Lower leg skin (tissue), 4 donors: ENCODE results near the gene KRT13. TPM values are rescaled to one million over a fixed set of nuclear protein-coding genes. Genes with fewer than 3 reads are reported as not detected.

Experiments used
- DNase-seq, 2 donors: peaks; one replicate each; pipeline ENCODE4 v3.0.0-alpha.2; 2019; ENCODE audit warnings: low spot score in 2 of 2
- H3K4me3 ChIP-seq: fragments of 200-600 bp; sonication (generic); 2 replicates; pipeline ENCODE4 v1.5.1; 2017; ENCODE audit warnings: mild to moderate bottlenecking, low read depth; ENCODE audit not compliant: poor library complexity, severe bottlenecking
- POLR2A ChIP-seq, 2 donors: fragments of 450-650 bp; IDR thresholded peaks; one replicate each; pipeline ENCODE4 v1.6.1; 2016 to 2017; ENCODE audit warnings: antibody characterized with exemption in 2 of 2, mild to moderate bottlenecking in 1 of 2, moderate library complexity in 1 of 2
- WGBS, 2 donors: methylation state at CpG; one replicate each; pipeline ENCODE4 v1.1.5; 2018; 5-methylcytosine and 5-hydroxymethylcytosine counted together
- intact Hi-C: fragments of 100-400 bp; cut with DNase I; formaldehyde crosslinking; loops from one replicate; pipeline ENCODE4 v1.15.0; 2023; ENCODE audit warnings: low total_unique reads
- total RNA-seq, 4 donors: library from RNA; depleted of rRNA; stranded (reverse); fragments of >200 nt; gene quantifications; one replicate each; pipeline ENCODE4 v1.1.0, GENCODE V29; 2016
- TF ChIP-seq, protein P1 (sequence below), 3 donors: fragments of 450-650 bp; IDR thresholded peaks; one replicate each; pipeline ENCODE4 v1.5.1; 2016; ENCODE audit warnings: antibody characterized with exemption in 3 of 3, mild to moderate bottlenecking in 3 of 3, moderate library complexity in 2 of 3

Gene KRT13
- total RNA-seq, 4 donors from 2014 or later, result 0.19 to 0.46 TPM; not detected in 2

DNA sequence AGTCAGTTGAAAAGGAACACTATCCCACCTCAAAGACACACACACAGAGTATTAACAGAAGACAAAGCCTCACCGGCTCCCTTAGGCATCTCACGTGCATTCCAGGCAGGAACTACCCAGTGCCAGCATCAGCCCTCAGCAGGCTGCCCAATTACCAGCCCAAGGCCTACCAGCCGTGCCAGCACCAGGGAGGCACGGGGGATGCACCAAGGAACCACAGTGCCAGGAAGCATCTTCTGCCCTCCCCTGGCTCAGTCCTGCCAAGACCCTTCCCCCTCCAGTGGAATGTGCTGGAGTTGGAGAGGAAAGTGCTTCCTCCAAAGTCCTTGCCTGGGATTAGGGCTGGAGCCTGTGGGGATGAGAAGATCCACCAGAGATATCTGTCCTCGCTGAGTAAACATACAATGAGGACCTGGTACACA lies 33.7 kb upstream of the KRT13 start:
- TF ChIP-seq, protein P1, sequence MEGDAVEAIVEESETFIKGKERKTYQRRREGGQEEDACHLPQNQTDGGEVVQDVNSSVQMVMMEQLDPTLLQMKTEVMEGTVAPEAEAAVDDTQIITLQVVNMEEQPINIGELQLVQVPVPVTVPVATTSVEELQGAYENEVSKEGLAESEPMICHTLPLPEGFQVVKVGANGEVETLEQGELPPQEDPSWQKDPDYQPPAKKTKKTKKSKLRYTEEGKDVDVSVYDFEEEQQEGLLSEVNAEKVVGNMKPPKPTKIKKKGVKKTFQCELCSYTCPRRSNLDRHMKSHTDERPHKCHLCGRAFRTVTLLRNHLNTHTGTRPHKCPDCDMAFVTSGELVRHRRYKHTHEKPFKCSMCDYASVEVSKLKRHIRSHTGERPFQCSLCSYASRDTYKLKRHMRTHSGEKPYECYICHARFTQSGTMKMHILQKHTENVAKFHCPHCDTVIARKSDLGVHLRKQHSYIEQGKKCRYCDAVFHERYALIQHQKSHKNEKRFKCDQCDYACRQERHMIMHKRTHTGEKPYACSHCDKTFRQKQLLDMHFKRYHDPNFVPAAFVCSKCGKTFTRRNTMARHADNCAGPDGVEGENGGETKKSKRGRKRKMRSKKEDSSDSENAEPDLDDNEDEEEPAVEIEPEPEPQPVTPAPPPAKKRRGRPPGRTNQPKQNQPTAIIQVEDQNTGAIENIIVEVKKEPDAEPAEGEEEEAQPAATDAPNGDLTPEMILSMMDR (IDR thresholded peaks at IDR 0.05), result no peak
- 67 to 71% methylated on average over 5 of the region's 5 CpGs for WGBS, 2 donors
- no peak overlapping the region for H3K4me3 ChIP-seq
- DNase-seq, result no peak
- intact Hi-C loops, result no loop called here

DNA sequence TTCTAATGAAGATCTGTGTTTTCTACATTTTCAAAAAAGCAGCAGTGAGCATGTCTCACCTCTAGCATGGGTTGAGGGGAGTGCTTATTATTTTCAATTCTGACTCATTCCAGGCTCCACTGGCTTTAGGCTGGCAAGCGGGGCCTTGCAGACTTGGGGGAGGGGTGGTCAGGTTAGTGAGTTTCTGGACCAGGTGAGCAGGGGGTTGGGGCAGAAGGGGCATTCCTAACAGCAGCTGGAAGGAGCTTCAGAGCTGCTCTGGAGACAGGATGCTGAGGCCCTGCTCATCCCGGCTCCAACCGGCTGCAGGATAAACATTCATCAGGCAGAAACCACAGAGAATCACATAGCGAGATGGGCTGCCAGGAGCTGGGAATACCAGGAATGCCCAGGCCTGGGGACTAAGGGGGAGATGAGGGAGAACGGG lies 33.2 kb upstream of the KRT13 start:
- 66 to 69% methylated on average over 5 of the region's 5 CpGs for WGBS, 2 donors

DNA sequence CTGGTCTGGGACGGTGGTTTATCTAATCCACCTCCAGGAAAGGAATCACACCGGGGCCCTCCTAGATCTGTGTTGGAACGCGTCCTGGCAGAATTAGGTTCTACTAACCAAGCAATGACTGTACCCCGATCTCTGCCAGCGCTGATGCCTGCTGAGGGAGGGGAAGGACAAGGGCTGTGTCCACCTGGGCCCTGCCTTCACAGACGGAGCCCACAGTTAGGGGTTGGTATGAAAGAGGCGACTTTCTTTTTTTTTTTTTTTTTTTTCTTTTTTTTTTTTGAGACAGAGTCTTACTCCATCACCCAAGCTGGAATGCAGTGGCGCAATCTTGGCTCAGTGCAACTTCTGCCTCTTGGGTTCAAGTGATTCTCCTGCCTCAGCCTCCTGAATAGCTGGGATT lies 32.6 kb upstream of the KRT13 start:
- TF ChIP-seq, protein P1 (IDR thresholded peaks at IDR 0.05), result no peak
- TF ChIP-seq POLR2A (IDR thresholded peaks at IDR 0.05), result no peak
- intact Hi-C loops, result no loop called here
- WGBS, 2 donors, result 54 to 78% methylated on average over 9 of the region's 9 CpGs
- DNase-seq, result no peak
- H3K4me3 ChIP-seq, result no peak overlapping the region

More for the DNA sequence above, 33.2 kb upstream of the KRT13 start:
- intact Hi-C loops, result no loop called here
- DNase-seq, result no peak
- H3K4me3 ChIP-seq, result no peak overlapping the region
- TF ChIP-seq, protein P1 (IDR thresholded peaks at IDR 0.05), result no peak
- TF ChIP-seq POLR2A (IDR thresholded peaks at IDR 0.05), result no peak

GRCh38 chr17:41537614-41537954 lies 32.2 kb upstream of the KRT13 start:
- H3K4me3 ChIP-seq, result no peak overlapping the region
- no peak for DNase-seq
- no peak for TF ChIP-seq POLR2A (IDR thresholded peaks at IDR 0.05)
- TF ChIP-seq, protein P1 (IDR thresholded peaks at IDR 0.05), result no peak
- WGBS, 2 donors, result 80 to 82% methylated on average over 6 to 7 of the region's 7 CpGs
- intact Hi-C loops, result no loop called here

DNA sequence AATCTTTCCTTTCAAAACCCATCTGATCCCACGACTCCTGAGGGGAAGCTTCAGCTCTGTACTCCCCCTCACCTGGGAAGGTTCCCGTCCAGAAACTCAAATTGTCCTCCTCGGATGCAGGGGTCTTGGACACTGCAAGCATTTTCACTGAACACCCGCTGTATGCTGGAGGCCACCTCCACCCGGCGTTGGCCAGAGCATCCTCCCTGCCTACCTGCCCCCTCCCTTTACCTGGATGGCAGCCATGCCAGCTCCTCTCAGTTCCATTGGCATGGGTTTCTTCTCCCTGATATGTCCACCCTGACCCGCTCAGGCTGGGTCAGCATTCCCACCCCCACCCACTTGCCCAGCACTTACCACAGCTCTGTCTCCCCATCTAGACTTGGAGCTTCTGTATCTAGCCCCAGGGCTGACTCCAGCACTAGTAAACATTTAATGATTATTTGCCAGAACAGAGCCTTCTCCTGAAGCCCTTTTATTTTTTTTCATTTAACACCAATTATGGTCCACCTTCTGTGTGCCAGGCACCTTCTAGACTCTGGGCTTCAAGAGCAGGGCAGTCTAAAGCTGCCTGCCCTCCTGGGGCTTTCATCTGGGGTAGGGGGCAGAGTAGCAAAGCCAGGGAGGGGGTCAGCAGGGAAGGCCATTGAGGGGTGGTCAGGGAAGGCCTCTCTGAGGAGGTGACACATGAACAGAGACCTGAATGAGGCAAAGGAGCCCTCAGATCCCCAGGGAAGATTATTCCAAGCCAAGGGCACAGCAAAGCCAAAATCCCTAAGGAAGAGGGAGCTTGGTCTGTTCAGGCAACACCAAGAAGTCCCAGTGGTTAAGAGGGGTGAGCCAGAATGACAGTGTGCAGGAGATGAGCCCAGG lies 31.6 kb upstream of the KRT13 start:
- intact Hi-C loops, result no loop called here
- no peak overlapping the region for H3K4me3 ChIP-seq
- 78 to 85% methylated on average over 7 of the region's 7 CpGs for WGBS, 2 donors
- no peak for DNase-seq
- TF ChIP-seq, protein P1 (IDR thresholded peaks at IDR 0.05), result no peak
- TF ChIP-seq POLR2A (IDR thresholded peaks at IDR 0.05), result no peak
